Keratinocyte (primary cell): ENCODE data around the gene TEX261. TPM values are rescaled to one million over a fixed set of nuclear protein-coding genes. Genes with fewer than 3 reads are reported as not detected.
A peak's percentile ranks its signal among the peaks of the same experiment; 100 is the strongest.
"Not testable (repeated sequence)": the region's sequence is repeated elsewhere in the genome, so short reads cannot be mapped to it uniquely, and the experiment has no call there.

ENCODE experiments used
- DNase-seq: peaks from one replicate; pipeline ENCODE4 v3.0.0-alpha.2; 2011; ENCODE audit warnings: low read depth, missing footprints, low spot score
- FAIRE-seq: peaks from 2 replicates; lab custom pipeline; 2011; peaks lifted over from hg19 to GRCh38; lab: Jason Lieb, UNC
- H2AFZ ChIP-seq: 2 replicates; pipeline ENCODE4 v1.6.0; 2012; ENCODE audit warnings: low read length, control low read depth, inconsistent platforms; ENCODE audit not compliant: control insufficient read depth
- H3K27ac ChIP-seq: 2 replicates; pipeline ENCODE4 v1.5.1; 2011; ENCODE audit warnings: low read length; ENCODE audit not compliant: control insufficient read depth, insufficient read depth
- H3K27me3 ChIP-seq: 3 replicates; pipeline ENCODE4 v1.6.0; 2011; ENCODE audit warnings: low read length; ENCODE audit not compliant: control insufficient read depth, insufficient read depth; ENCODE audit errors: extremely low read depth
- H3K36me3 ChIP-seq, 2 experiments: 2 replicates in 1 of 2; 3 replicates in 1 of 2; pipeline ENCODE4 v1.5.1; 2011; ENCODE audit warnings: low read length in 2 of 2, mild to moderate bottlenecking in 1 of 2; ENCODE audit not compliant: control insufficient read depth in 2 of 2, insufficient read depth in 2 of 2; ENCODE audit errors: extremely low read depth in 1 of 2
- H3K4me1 ChIP-seq: 3 replicates; pipeline ENCODE4 v1.5.1; 2011; ENCODE audit warnings: low read length; ENCODE audit not compliant: control insufficient read depth, insufficient read depth; ENCODE audit errors: extremely low read depth
- H3K4me2 ChIP-seq: 3 replicates; pipeline ENCODE4 v1.6.0; 2011; ENCODE audit warnings: low read depth, low read length; ENCODE audit not compliant: control insufficient read depth, insufficient read depth; ENCODE audit errors: extremely low read depth
- H3K4me3 ChIP-seq, 3 experiments: fragments of 200-600 bp in 1 of 3; sonication (generic) in 1 of 3; 2 replicates in 2 of 3; 3 replicates in 1 of 3; pipeline ENCODE4 v1.5.1; 2011 to 2016; ENCODE audit warnings: low read length in 3 of 3, mild to moderate bottlenecking in 3 of 3, control low read depth in 2 of 3, inconsistent platforms in 1 of 3, low read depth in 1 of 3, mixed read lengths in 1 of 3, mixed run types in 1 of 3, moderate library complexity in 1 of 3; ENCODE audit not compliant: control insufficient read depth in 2 of 3, insufficient read depth in 2 of 3; ENCODE audit errors: extremely low read depth in 1 of 3
- H3K79me2 ChIP-seq: 2 replicates; pipeline ENCODE4 v1.6.0; 2012; ENCODE audit warnings: low read length; ENCODE audit not compliant: control insufficient read depth, insufficient read depth
- H3K9ac ChIP-seq: 3 replicates; pipeline ENCODE4 v1.6.0; 2011; ENCODE audit warnings: low read length; ENCODE audit not compliant: control insufficient read depth, insufficient read depth; ENCODE audit errors: extremely low read depth
- H3K9me1 ChIP-seq: 3 replicates; pipeline ENCODE4 v1.6.0; 2011; ENCODE audit warnings: low read length; ENCODE audit not compliant: control insufficient read depth, insufficient read depth; ENCODE audit errors: extremely low read depth
- H3K9me3 ChIP-seq: 2 replicates; pipeline ENCODE4 v1.5.1; 2012; ENCODE audit warnings: low read depth, low read length; ENCODE audit not compliant: control insufficient read depth
- H4K20me1 ChIP-seq: 3 replicates; pipeline ENCODE4 v1.6.0; 2011; ENCODE audit warnings: low read length; ENCODE audit not compliant: control insufficient read depth, insufficient read depth; ENCODE audit errors: extremely low read depth
- EZH2 ChIP-seq: IDR thresholded peaks from one replicate; pipeline ENCODE4 v1.6.1; 2012; ENCODE audit warnings: inconsistent platforms, mild to moderate bottlenecking, low read length, moderate library complexity
- dilution Hi-C: fragments of 300-500 bp; cut with MboI; formaldehyde crosslinking; loops from one replicate; pipeline ENCODE4 v1.7.0; 2020; ENCODE audit warnings: low sequenced_read_pairs; ENCODE audit not compliant: extremely low pct_ligation_motif_present
- polyA plus RNA-seq, 5 experiments: library from polyadenylated mRNA; depleted of rRNA in 3 of 5; stranded (reverse) in 3 of 5; stranded (forward) in 1 of 5; unstranded in 1 of 5; fragments of >200 nt; gene quantifications; 1 replicate in 1 of 5; 2 replicates in 3 of 5; 3 replicates in 1 of 5; pipeline versions ENCODE4 v1.2.1 to v1.2.3, GENCODE V29; 2011 to 2012; ENCODE audit warnings: missing spikeins in 2 of 5, low read depth in 1 of 5, low replicate concordance in 1 of 5
- TF ChIP-seq, protein P1 (sequence below), 3 experiments: IDR thresholded peaks in 1 of 3; conservative IDR thresholded peaks in 1 of 3; optimal IDR thresholded peaks in 1 of 3; 2 replicates in 2 of 3; 3 replicates in 1 of 3; pipeline versions ENCODE3 to v1.5.1; 2011; ENCODE audit warnings: low read length in 3 of 3, mild to moderate bottlenecking in 3 of 3, moderate library complexity in 2 of 3, control low read depth in 1 of 3, inconsistent platforms in 1 of 3; ENCODE audit not compliant: insufficient read depth in 2 of 3; ENCODE audit errors: extremely low read depth in 1 of 3

TEX261 gene
- polyA plus RNA-seq, 1 donor (not counting 4 experiments of a cell fraction or from before 2014, with no cell fraction given), result 78.8 TPM

GRCh38 chr2:71042287-71042686 lies 47.6 kb upstream of the TEX261 start:
- H2AFZ ChIP-seq, result no peak overlapping the region
- H3K4me3 ChIP-seq, result no peak overlapping the region
- H3K79me2 ChIP-seq, result no peaks in the 10 kb centered on the region
- no peak overlapping the region for H3K9ac ChIP-seq
- H3K9me3 ChIP-seq, result no peaks in the 10 kb centered on the region
- no peaks in the 10 kb centered on the region for H3K27me3 ChIP-seq
- TF ChIP-seq EZH2, result no peak
- TF ChIP-seq, protein P1, sequence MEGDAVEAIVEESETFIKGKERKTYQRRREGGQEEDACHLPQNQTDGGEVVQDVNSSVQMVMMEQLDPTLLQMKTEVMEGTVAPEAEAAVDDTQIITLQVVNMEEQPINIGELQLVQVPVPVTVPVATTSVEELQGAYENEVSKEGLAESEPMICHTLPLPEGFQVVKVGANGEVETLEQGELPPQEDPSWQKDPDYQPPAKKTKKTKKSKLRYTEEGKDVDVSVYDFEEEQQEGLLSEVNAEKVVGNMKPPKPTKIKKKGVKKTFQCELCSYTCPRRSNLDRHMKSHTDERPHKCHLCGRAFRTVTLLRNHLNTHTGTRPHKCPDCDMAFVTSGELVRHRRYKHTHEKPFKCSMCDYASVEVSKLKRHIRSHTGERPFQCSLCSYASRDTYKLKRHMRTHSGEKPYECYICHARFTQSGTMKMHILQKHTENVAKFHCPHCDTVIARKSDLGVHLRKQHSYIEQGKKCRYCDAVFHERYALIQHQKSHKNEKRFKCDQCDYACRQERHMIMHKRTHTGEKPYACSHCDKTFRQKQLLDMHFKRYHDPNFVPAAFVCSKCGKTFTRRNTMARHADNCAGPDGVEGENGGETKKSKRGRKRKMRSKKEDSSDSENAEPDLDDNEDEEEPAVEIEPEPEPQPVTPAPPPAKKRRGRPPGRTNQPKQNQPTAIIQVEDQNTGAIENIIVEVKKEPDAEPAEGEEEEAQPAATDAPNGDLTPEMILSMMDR (optimal IDR thresholded peaks at IDR 0.05 in 1 of 3, IDR thresholded peaks at IDR 0.05 in 1 of 3, conservative IDR thresholded peaks at IDR 0.05 in 1 of 3; ENCODE audit: extremely low read depth in 1 of 3, insufficient read depth in 2 of 3, low read length in 3 of 3), result no peak
- no peaks in the 10 kb centered on the region for H3K36me3 ChIP-seq
- dilution Hi-C loops, result no loop called here
- no peaks in the 10 kb centered on the region for H3K9me1 ChIP-seq
- no peak overlapping the region for H3K27ac ChIP-seq
- H3K4me2 ChIP-seq, result no peak overlapping the region
- no peak for FAIRE-seq
- H4K20me1 ChIP-seq, result no peaks in the 10 kb centered on the region
- no peak for DNase-seq
- no peaks in the 10 kb centered on the region for H3K4me1 ChIP-seq

GRCh38 chr2:71036296-71036695 lies 41.6 kb upstream of the TEX261 start:
- H3K79me2 ChIP-seq, H3K27ac ChIP-seq, H3K4me1 ChIP-seq, H3K4me2 ChIP-seq, H2AFZ ChIP-seq, DNase-seq, dilution Hi-C loops, FAIRE-seq, H3K27me3 ChIP-seq, H3K36me3 ChIP-seq, H3K4me3 ChIP-seq, H3K9me1 ChIP-seq, H3K9me3 ChIP-seq, H4K20me1 ChIP-seq, H3K9ac ChIP-seq: not testable (repeated sequence)

GRCh38 chr2:71023553-71024243 lies 29.0 kb upstream of the TEX261 start:
- H3K4me3 ChIP-seq, H3K9me3 ChIP-seq, dilution Hi-C loops, H3K79me2 ChIP-seq, H3K9me1 ChIP-seq, FAIRE-seq, DNase-seq, H3K27me3 ChIP-seq, H3K36me3 ChIP-seq, H4K20me1 ChIP-seq: not testable (repeated sequence)
- TF ChIP-seq, protein P1 (optimal IDR thresholded peaks at IDR 0.05 in 1 of 3, IDR thresholded peaks at IDR 0.05 in 1 of 3, conservative IDR thresholded peaks at IDR 0.05 in 1 of 3; ENCODE audit: extremely low read depth in 1 of 3, insufficient read depth in 2 of 3, low read length in 3 of 3), result peak in 1 of 3 experiments; percentile 35
- peaks cover 13% of the 10 kb centered on the region for H3K4me1 ChIP-seq
- H2AFZ ChIP-seq, result peak overlapping the region; percentile 62
- peak overlapping the region; percentile 25 for H3K9ac ChIP-seq
- H3K4me2 ChIP-seq, result peak overlapping the region; percentile 71
- peak overlapping the region; percentile 75 for H3K27ac ChIP-seq

- FAIRE-seq, H3K27ac ChIP-seq, H4K20me1 ChIP-seq, H3K79me2 ChIP-seq, H3K9me3 ChIP-seq, H3K27me3 ChIP-seq, H3K4me3 ChIP-seq, H3K9me1 ChIP-seq, H2AFZ ChIP-seq, DNase-seq, H3K9ac ChIP-seq, H3K4me2 ChIP-seq, dilution Hi-C loops, H3K36me3 ChIP-seq: not testable (repeated sequence)
- H3K4me1 ChIP-seq, result peaks cover 13% of the 10 kb centered on the region
These were observed 26.7 kb upstream of the TEX261 start for GRCh38 chr2:71021394-71021793.
